Gastrocnemius medialis (tissue), 4 donors: ENCODE data around the gene USP17L18. TPM values are rescaled to one million over a fixed set of nuclear protein-coding genes. Genes with fewer than 3 reads are reported as not detected.
"Not testable (repeated sequence)": the region's sequence is repeated elsewhere in the genome, so short reads cannot be mapped to it uniquely, and the experiment has no call there.

Experiments used
- ATAC-seq, 2 donors: fragments of 150-250 bp; one replicate each; pipeline ENCODE4 v1.9.1; 2016
- DNase-seq, 2 donors: peaks; one replicate each; pipeline ENCODE4 v3.0.0-alpha.2; 2019
- H3K27ac ChIP-seq, 4 donors: fragments of 200-600 bp; sonication (generic); 1 replicate in 1 of 4; 2 replicates in 3 of 4; pipeline ENCODE4 v1.5.1; 2016 to 2018; ENCODE audit warnings: mild to moderate bottlenecking in 2 of 4, moderate library complexity in 1 of 4
- H3K27me3 ChIP-seq, 3 donors: fragments of 200-600 bp; sonication (generic) in 2 of 3; 1 replicate in 1 of 3; 2 replicates in 2 of 3; pipeline versions ENCODE4 v1.5.1 to v1.6.0; 2016 to 2019; ENCODE audit warnings: mild to moderate bottlenecking in 1 of 3, moderate library complexity in 1 of 3
- H3K36me3 ChIP-seq, 2 donors: fragments of 200-600 bp; sonication (generic) in 1 of 2; one replicate each; pipeline ENCODE4 v1.5.1; 2017 to 2018
- H3K4me1 ChIP-seq, 2 donors: fragments of 200-600 bp; sonication (generic) in 1 of 2; one replicate each; pipeline ENCODE4 v1.5.1; 2016 to 2017; ENCODE audit warnings: mild to moderate bottlenecking in 2 of 2
- H3K4me3 ChIP-seq, 4 donors: fragments of 200-600 bp; sonication (generic) in 3 of 4; 1 replicate in 1 of 4; 2 replicates in 3 of 4; pipeline ENCODE4 v1.5.1; 2016 to 2019; ENCODE audit warnings: mild to moderate bottlenecking in 2 of 4
- H3K9me3 ChIP-seq, 3 donors: fragments of 200-600 bp; sonication (generic) in 2 of 3; 1 replicate in 1 of 3; 2 replicates in 2 of 3; pipeline ENCODE4 v1.5.1; 2016 to 2019
- in situ Hi-C, 4 donors: fragments of 200-750 bp; cut with MboI; loops; one replicate each; pipeline versions ENCODE4 v1.15.0 to v1.8.0; 2017; ENCODE audit warnings: low sequenced_read_pairs in 4 of 4
- intact Hi-C: fragments of 100-400 bp; cut with DNase I; formaldehyde crosslinking; loops from one replicate; pipeline ENCODE4 v1.15.1; 2023; ENCODE audit warnings: low total_unique reads
- total RNA-seq, 4 donors: library from RNA; depleted of rRNA; stranded (reverse); fragments of >200 nt; gene quantifications; one replicate each; pipeline versions ENCODE4 v1.1.0 to v1.2.3, GENCODE V29; 2016

USP17L18 gene, protein sequence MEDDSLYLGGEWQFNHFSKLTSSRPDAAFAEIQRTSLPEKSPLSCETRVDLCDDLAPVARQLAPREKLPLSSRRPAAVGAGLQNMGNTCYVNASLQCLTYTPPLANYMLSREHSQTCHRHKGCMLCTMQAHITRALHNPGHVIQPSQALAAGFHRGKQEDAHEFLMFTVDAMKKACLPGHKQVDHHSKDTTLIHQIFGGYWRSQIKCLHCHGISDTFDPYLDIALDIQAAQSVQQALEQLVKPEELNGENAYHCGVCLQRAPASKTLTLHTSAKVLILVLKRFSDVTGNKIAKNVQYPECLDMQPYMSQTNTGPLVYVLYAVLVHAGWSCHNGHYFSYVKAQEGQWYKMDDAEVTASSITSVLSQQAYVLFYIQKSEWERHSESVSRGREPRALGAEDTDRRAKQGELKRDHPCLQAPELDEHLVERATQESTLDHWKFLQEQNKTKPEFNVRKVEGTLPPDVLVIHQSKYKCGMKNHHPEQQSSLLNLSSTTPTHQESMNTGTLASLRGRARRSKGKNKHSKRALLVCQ
- total RNA-seq, result not detected

DNA sequence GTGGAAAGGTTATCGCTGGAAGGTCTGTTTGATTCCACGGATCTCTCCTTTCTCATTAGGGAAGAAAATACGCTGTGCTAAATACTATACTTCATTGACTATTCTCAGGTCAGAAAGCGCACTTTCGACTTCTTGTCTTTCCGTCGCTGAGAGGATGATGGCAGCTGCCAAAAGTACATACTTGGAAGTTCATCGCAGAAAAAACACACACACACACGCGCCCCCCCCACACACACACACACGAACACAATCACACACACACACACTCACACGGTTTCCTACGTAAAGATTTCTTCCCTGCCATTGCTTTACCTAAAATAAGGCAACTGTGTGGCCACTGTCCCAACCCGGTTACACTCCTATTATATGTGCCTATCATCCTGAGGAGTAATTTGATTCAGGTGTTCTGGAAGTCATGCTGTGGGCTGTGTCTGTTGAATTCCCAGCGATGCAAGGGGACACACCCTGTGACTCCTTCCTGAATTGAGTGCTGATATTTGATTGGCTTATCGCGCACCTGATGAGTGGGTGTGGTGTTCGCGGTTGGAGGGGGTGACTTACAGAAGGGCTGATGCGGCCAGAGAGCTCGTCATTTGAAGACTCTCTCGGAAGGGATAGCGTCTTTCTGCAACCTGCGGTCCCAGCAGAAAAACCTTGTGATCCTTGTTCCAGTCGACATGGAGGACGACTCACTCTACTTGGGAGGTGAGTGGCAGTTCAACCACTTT, at the start of gene USP17L18:
Gene USP17L18, plus strand, starts transcription at position 678 of the 728 bp plus-strand sequence. Its CDS starts 0 bp downstream, at position 678.
- H3K36me3 ChIP-seq, H3K9me3 ChIP-seq, H3K4me1 ChIP-seq, in situ Hi-C loops, ATAC-seq, H3K27me3 ChIP-seq, intact Hi-C loops, H3K4me3 ChIP-seq, H3K27ac ChIP-seq: not testable (repeated sequence)
- peak in 1 of 2 donors; percentile 17 for DNase-seq

DNA sequence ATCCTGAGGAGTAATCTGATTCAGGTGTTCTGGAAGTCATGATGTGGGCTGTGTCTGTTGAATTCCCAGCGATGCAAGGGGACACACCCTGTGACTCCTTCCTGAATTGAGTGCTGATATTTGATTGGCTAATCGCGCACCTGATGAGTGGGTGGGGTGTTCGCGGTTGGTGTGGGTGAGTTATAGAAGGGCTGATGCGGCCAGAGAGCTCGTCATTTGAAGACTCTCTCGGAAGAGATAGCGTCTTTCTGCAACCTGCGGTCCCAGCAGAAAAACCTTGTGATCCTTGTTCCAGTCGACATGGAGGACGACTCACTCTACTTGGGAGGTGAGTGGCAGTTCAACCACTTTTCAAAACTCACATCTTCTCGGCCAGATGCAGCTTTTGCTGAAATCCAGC, 38.1 kb upstream of the USP17L18 start, which contains the start of gene USP17L10:
Gene USP17L10, plus strand, starts transcription at position 301 of the 400 bp plus-strand sequence. Its CDS starts 0 bp downstream, at position 301.
- intact Hi-C loops, in situ Hi-C loops, H3K4me3 ChIP-seq, DNase-seq, ATAC-seq, H3K9me3 ChIP-seq, H3K27ac ChIP-seq, H3K36me3 ChIP-seq, H3K27me3 ChIP-seq, H3K4me1 ChIP-seq: not testable (repeated sequence)

DNA sequence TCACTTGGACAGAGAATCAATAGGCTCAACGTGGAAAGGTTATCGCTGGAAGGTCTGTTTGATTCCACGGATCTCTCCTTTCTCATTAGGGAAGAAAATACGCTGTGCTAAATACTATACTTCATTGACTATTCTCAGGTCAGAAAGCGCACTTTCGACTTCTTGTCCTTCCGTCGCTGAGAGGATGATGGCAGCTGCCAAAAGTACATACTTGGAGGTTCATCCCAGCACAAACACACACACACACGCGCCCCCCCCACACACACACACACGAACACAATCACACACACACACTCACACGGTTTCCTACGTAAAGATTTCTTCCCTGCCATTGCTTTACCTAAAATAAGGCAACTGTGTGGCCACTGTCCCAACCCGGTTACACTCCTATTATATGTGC, 33.7 kb upstream of the USP17L18 start:
- intact Hi-C loops, H3K27ac ChIP-seq, H3K9me3 ChIP-seq, H3K27me3 ChIP-seq, ATAC-seq, H3K36me3 ChIP-seq, DNase-seq, in situ Hi-C loops, H3K4me3 ChIP-seq, H3K4me1 ChIP-seq: not testable (repeated sequence)

DNA sequence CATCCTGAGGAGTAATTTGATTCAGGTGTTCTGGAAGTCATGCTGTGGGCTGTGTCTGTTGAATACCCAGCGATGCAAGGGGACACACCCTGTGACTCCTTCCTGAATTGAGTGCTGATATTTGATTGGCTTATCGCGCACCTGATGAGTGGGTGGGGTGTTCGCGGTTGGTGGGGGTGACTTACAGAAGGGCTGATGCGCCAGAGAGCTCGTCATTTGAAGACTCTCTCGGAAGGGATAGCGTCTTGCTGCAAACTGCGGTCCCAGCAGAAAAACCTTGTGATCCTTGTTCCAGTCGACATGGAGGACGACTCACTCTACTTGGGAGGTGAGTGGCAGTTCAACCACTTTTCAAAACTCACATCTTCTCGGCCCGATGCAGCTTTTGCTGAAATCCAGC, 33.3 kb upstream of the USP17L18 start, which contains the start of gene USP17L11:
Gene USP17L11, plus strand, starts transcription at position 301 of the 400 bp plus-strand sequence. Its CDS starts 0 bp downstream, at position 301.
- ATAC-seq, H3K4me1 ChIP-seq, intact Hi-C loops, in situ Hi-C loops, H3K27ac ChIP-seq, DNase-seq, H3K27me3 ChIP-seq, H3K9me3 ChIP-seq, H3K4me3 ChIP-seq, H3K36me3 ChIP-seq: not testable (repeated sequence)

DNA sequence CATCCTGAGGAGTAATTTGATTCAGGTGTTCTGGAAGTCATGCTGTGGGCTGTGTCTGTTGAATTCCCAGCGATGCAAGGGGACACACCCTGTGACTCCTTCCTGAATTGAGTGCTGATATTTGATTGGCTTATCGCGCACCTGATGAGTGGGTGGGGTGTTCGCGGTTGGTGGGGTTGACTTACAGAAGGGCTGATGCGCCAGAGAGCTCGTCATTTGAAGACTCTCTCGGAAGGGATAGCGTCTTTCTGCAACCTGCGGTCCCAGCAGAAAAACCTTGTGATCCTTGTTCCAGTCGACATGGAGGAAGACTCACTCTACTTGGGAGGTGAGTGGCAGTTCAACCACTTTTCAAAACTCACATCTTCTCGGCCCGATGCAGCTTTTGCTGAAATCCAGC, 28.6 kb upstream of the USP17L18 start, which contains the start of gene USP17L12:
Gene USP17L12, plus strand, starts transcription at position 301 of the 400 bp plus-strand sequence. Its CDS starts 0 bp downstream, at position 301.
- H3K27ac ChIP-seq, in situ Hi-C loops, H3K4me1 ChIP-seq, DNase-seq, H3K36me3 ChIP-seq, H3K27me3 ChIP-seq, intact Hi-C loops, ATAC-seq, H3K9me3 ChIP-seq, H3K4me3 ChIP-seq: not testable (repeated sequence)

DNA sequence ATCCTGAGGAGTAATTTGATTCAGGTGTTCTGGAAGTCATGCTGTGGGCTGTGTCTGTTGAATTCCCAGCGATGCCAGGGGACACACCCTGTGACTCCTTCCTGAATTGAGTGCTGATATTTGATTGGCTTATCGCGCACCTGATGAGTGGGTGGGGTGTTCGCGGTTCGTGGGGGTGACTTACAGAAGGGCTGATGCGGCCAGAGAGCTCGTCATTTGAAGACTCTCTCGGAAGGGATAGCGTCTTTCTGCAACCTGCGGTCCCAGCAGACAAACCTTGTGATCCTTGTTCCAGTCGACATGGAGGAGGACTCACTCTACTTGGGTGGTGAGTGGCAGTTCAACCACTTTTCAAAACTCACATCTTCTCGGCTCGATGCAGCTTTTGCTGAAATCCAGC, 23.8 kb upstream of the USP17L18 start, which contains the start of gene USP17L13:
Gene USP17L13, plus strand, starts transcription at position 301 of the 400 bp plus-strand sequence. Its CDS starts 0 bp downstream, at position 301.
- H3K27ac ChIP-seq, ATAC-seq, H3K27me3 ChIP-seq, H3K4me1 ChIP-seq, H3K4me3 ChIP-seq, H3K36me3 ChIP-seq, intact Hi-C loops, in situ Hi-C loops, DNase-seq, H3K9me3 ChIP-seq: not testable (repeated sequence)

DNA sequence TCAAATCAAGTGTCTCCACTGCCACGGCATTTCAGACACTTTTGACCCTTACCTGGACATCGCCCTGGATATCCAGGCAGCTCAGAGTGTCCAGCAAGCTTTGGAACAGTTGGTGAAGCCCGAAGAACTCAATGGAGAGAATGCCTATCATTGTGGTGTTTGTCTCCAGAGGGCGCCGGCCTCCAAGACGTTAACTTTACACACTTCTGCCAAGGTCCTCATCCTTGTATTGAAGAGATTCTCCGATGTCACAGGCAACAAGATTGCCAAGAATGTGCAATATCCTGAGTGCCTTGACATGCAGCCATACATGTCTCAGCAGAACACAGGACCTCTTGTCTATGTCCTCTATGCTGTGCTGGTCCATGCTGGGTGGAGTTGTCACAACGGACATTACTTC, 18.2 kb upstream of the USP17L18 start:
- ATAC-seq, H3K36me3 ChIP-seq, DNase-seq, H3K9me3 ChIP-seq, H3K27me3 ChIP-seq, H3K4me1 ChIP-seq, H3K27ac ChIP-seq, in situ Hi-C loops, intact Hi-C loops, H3K4me3 ChIP-seq: not testable (repeated sequence)

DNA sequence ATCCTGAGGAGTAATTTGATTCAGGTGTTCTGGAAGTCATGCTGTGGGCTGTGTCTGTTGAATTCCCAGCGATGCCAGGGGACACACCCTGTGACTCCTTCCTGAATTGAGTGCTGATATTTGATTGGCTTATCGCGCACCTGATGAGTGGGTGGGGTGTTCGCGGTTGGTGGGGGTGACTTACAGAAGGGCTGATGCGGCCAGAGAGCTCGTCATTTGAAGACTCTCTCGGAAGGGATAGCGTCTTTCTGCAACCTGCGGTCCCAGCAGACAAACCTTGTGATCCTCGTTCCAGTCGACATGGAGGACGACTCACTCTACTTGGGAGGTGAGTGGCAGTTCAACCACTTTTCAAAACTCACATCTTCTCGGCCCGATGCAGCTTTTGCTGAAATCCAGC, 14.3 kb upstream of the USP17L18 start, which contains the start of gene USP17L15:
Gene USP17L15, plus strand, starts transcription at position 301 of the 400 bp plus-strand sequence. Its CDS starts 0 bp downstream, at position 301.
- H3K4me3 ChIP-seq, ATAC-seq, H3K27me3 ChIP-seq, in situ Hi-C loops, H3K4me1 ChIP-seq, H3K27ac ChIP-seq, intact Hi-C loops, H3K9me3 ChIP-seq, H3K36me3 ChIP-seq, DNase-seq: not testable (repeated sequence)

DNA sequence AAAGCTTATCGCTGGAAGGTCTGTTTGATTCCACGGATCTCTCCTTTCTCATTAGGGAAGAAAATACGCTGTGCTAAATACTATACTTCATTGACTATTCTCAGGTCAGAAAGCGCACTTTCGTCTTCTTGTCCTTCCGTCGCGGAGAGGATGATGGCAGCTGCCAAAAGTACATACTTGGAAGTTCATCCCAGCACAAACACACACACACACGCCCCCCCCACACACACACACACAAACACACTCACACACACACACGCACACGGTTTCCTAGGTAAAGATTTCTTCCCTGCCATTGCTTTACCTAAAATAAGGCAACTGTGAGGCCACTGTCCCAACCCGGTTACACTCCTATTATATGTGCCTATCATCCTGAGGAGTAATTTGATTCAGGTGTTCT, 10.0 kb upstream of the USP17L18 start:
- H3K27me3 ChIP-seq, intact Hi-C loops, H3K27ac ChIP-seq, H3K4me3 ChIP-seq, ATAC-seq, in situ Hi-C loops, H3K4me1 ChIP-seq, H3K36me3 ChIP-seq, H3K9me3 ChIP-seq: not testable (repeated sequence)
- peak in 1 of 2 donors; percentile 7 for DNase-seq

DNA sequence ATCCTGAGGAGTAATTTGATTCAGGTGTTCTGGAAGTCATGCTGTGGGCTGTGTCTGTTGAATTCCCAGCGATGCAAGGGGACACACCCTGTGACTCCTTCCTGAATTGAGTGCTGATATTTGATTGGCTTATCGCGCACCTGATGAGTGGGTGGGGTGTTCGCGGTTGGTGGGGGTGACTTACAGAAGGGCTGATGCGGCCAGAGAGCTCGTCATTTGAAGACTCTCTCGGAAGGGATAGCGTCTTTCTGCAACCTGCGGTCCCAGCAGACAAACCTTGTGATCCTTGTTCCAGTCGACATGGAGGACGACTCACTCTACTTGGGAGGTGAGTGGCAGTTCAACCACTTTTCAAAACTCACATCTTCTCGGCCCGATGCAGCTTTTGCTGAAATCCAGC, 4.9 kb upstream of the USP17L18 start, which contains the start of gene USP17L17:
Gene USP17L17, plus strand, starts transcription at position 301 of the 400 bp plus-strand sequence. Its CDS starts 0 bp downstream, at position 301.
- H3K27ac ChIP-seq, ATAC-seq, H3K27me3 ChIP-seq, H3K4me1 ChIP-seq, in situ Hi-C loops, intact Hi-C loops, H3K9me3 ChIP-seq, H3K4me3 ChIP-seq, H3K36me3 ChIP-seq, DNase-seq: not testable (repeated sequence)

DNA sequence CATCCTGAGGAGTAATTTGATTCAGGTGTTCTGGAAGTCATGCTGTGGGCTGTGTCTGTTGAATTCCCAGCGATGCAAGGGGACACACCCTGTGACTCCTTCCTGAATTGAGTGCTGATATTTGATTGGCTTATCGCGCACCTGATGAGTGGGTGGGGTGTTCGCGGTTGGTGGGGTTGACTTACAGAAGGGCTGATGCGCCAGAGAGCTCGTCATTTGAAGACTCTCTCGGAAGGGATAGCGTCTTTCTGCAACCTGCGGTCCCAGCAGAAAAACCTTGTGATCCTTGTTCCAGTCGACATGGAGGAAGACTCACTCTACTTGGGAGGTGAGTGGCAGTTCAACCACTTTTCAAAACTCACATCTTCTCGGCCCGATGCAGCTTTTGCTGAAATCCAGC, 4.6 kb downstream of the USP17L18 start, which contains the start of gene USP17L19:
Gene USP17L19, plus strand, starts transcription at position 301 of the 400 bp plus-strand sequence. Its CDS starts 0 bp downstream, at position 301.
- H3K4me3 ChIP-seq, H3K9me3 ChIP-seq, ATAC-seq, H3K4me1 ChIP-seq, DNase-seq, H3K36me3 ChIP-seq, intact Hi-C loops, in situ Hi-C loops, H3K27ac ChIP-seq, H3K27me3 ChIP-seq: not testable (repeated sequence)
